AG20443 (cell line): ENCODE data around the gene LILRB5.
"Not testable (repeated sequence)": the region's sequence is repeated elsewhere in the genome, so short reads cannot be mapped to it uniquely, and the experiment has no call there.

Source experiments
- DNase-seq: peaks from one replicate; pipeline ENCODE4 v3.0.0; 2012; ENCODE audit warnings: low spot score, mixed read lengths

LILRB5 gene

GRCh38 chr19:54242234-54242633 lies 14.8 kb downstream of the LILRB5 start:
- DNase-seq = not testable (repeated sequence)

- not testable (repeated sequence) for DNase-seq
Measured at GRCh38 chr19:54240372-54241336, 16.4 kb downstream of the LILRB5 start.

GRCh38 chr19:54239491-54240371 lies 17.3 kb downstream of the LILRB5 start:
- DNase-seq = not testable (repeated sequence)

- no peak for DNase-seq
Measured at GRCh38 chr19:54233941-54234340, 23.1 kb downstream of the LILRB5 start.

GRCh38 chr19:54231077-54231931 lies 25.8 kb downstream of the LILRB5 start:
- DNase-seq = peak; percentile 94

GRCh38 chr19:54230031-54230430 lies 27.0 kb downstream of the LILRB5 start:
- DNase-seq = no peak

GRCh38 chr19:54229146-54229545 lies 27.9 kb downstream of the LILRB5 start:
- DNase-seq = no peak

GRCh38 chr19:54224619-54225018 lies 32.5 kb downstream of the LILRB5 start:
- not testable (repeated sequence) for DNase-seq

- not testable (repeated sequence) for DNase-seq
Measured at GRCh38 chr19:54223937-54224281, 33.2 kb downstream of the LILRB5 start.

- DNase-seq = not testable (repeated sequence)
Measured at GRCh38 chr19:54223277-54223936, 33.7 kb downstream of the LILRB5 start.

GRCh38 chr19:54222474-54223276 lies 34.4 kb downstream of the LILRB5 start, which contains the start of gene LILRB3:
LILRB3 (minus strand) TSS chr19:54223007; CDS start chr19:54222976, 31 bp downstream.
- not testable (repeated sequence) for DNase-seq

GRCh38 chr19:54221947-54222346 lies 35.1 kb downstream of the LILRB5 start:
- not testable (repeated sequence) for DNase-seq

- peak; percentile 1 for DNase-seq
Measured at GRCh38 chr19:54219702-54220101, 37.4 kb downstream of the LILRB5 start.

GRCh38 chr19:54218960-54219661 lies 38.0 kb downstream of the LILRB5 start:
- DNase-seq = peak; percentile 3

- DNase-seq = peak; percentile 2
Measured at GRCh38 chr19:54218259-54218658, 38.8 kb downstream of the LILRB5 start.

- not testable (repeated sequence) for DNase-seq
Measured at GRCh38 chr19:54217517-54218247, 39.4 kb downstream of the LILRB5 start.

GRCh38 chr19:54216869-54217268 lies 40.2 kb downstream of the LILRB5 start:
- DNase-seq = no peak

GRCh38 chr19:54214734-54215133 lies 42.3 kb downstream of the LILRB5 start:
- DNase-seq = not testable (repeated sequence)

GRCh38 chr19:54214217-54214616 lies 42.9 kb downstream of the LILRB5 start:
- not testable (repeated sequence) for DNase-seq
